Stomach (tissue), 4 donors: Measurements from ENCODE around the gene FBRSL1.

Experiments used
- CTCF ChIP-seq, 7 experiments: fragments of 450-650 bp in 4 of 7; fragments of 200-600 bp in 3 of 7; sonication (generic) in 3 of 7; IDR thresholded peaks; one replicate each; pipeline ENCODE4 v1.5.1; 2016 to 2019; ENCODE audit warnings: antibody characterized with exemption in 7 of 7, control low read depth in 2 of 7, mild to moderate bottlenecking in 1 of 7
- POLR2A ChIP-seq, 4 donors: fragments of 450-650 bp; IDR thresholded peaks; one replicate each; pipeline ENCODE4 v1.6.1; 2016; ENCODE audit warnings: antibody characterized with exemption in 4 of 4, control low read depth in 2 of 4, mild to moderate bottlenecking in 1 of 4, moderate library complexity in 1 of 4
- POLR2AphosphoS5 ChIP-seq, 3 donors: sonication (generic); formaldehyde crosslinking; IDR thresholded peaks; one replicate each; pipeline ENCODE4 v1.6.1; 2016; ENCODE audit warnings: antibody characterized with exemption in 3 of 3

- TF ChIP-seq CTCF (IDR thresholded peaks at IDR 0.05): no peak
- TF ChIP-seq POLR2A (IDR thresholded peaks at IDR 0.05): no peak
- no peak for TF ChIP-seq POLR2AphosphoS5 (IDR thresholded peaks at IDR 0.05)
These were observed 38.1 kb upstream of the FBRSL1 start for GRCh38 chr12:132451836-132452195.
